Measurements from ENCODE around the gene PDE3A.
"Not testable (repeated sequence)": the region's sequence is repeated elsewhere in the genome, so short reads cannot be mapped to it uniquely, and the experiment has no call there.

PDE3A gene

GRCh38 chr12:20505056-20505455 is 136.7 kb downstream of the PDE3A start:
- DNase-seq = no peak

GRCh38 chr12:20507056-20507455 is 138.7 kb downstream of the PDE3A start:
- DNase-seq = no peak

GRCh38 chr12:20507711-20508110 is 139.4 kb downstream of the PDE3A start:
- DNase-seq = no peak

GRCh38 chr12:20508359-20508758 is 140.0 kb downstream of the PDE3A start:
- no peak for DNase-seq

GRCh38 chr12:20508962-20509361 is 140.6 kb downstream of the PDE3A start:
- no peak for DNase-seq

- no peak for DNase-seq
Measured at GRCh38 chr12:20510811-20511210, 142.5 kb downstream of the PDE3A start.

- DNase-seq = no peak
Measured at GRCh38 chr12:20513189-20513588, 144.9 kb downstream of the PDE3A start.

- no peak for DNase-seq
Measured at GRCh38 chr12:20514598-20514997, 146.3 kb downstream of the PDE3A start.

- no peak for DNase-seq
Measured at GRCh38 chr12:20520532-20520931, 152.2 kb downstream of the PDE3A start.

GRCh38 chr12:20523658-20524057 is 155.3 kb downstream of the PDE3A start:
- no peak for DNase-seq

- no peak for DNase-seq
Measured at GRCh38 chr12:20524113-20524512, 155.8 kb downstream of the PDE3A start.

- DNase-seq = no peak
Measured at GRCh38 chr12:20525064-20525610, 156.8 kb downstream of the PDE3A start.

- no peak for DNase-seq
Measured at GRCh38 chr12:20527417-20528163, 159.3 kb downstream of the PDE3A start.

GRCh38 chr12:20528208-20528607 is 159.9 kb downstream of the PDE3A start:
- DNase-seq = no peak

- DNase-seq = no peak
Measured at GRCh38 chr12:20546267-20546666, 177.9 kb downstream of the PDE3A start.

- no peak for DNase-seq
Measured at GRCh38 chr12:20547816-20548575, 179.7 kb downstream of the PDE3A start.

- DNase-seq = no peak
Measured at GRCh38 chr12:20548611-20549010, 180.3 kb downstream of the PDE3A start.

GRCh38 chr12:20549108-20549719 is 180.9 kb downstream of the PDE3A start:
- no peak for DNase-seq

- not testable (repeated sequence) for DNase-seq
Measured at GRCh38 chr12:20551742-20552442, 183.6 kb downstream of the PDE3A start.

GRCh38 chr12:20552586-20552985 is 184.2 kb downstream of the PDE3A start:
- not testable (repeated sequence) for DNase-seq

GRCh38 chr12:20555015-20555414 is 186.7 kb downstream of the PDE3A start:
- DNase-seq = no peak

- no peak for DNase-seq
Measured at GRCh38 chr12:20555771-20556170, 187.4 kb downstream of the PDE3A start.

- no peak for DNase-seq
Measured at GRCh38 chr12:20557096-20557495, 188.8 kb downstream of the PDE3A start.
